Activated naive CD4-positive, alpha-beta T cell treated with anti-CD3 and anti-CD28 coated beads, Interleukin-2, amount 50 U/mL, for 24 hours (primary cell): Measurements from ENCODE around the gene HHATL.

ENCODE experiments used
- H3K27ac Mint-ChIP-seq: one replicate; pipeline ENCODE4 v1.8.0; 2021; ENCODE audit warnings: mild to moderate bottlenecking, mixed read lengths
- H3K27me3 Mint-ChIP-seq: one replicate; pipeline ENCODE4 v1.8.0; 2021; ENCODE audit warnings: mixed read lengths
- H3K36me3 Mint-ChIP-seq: one replicate; pipeline ENCODE4 v1.8.0; 2021; ENCODE audit warnings: mixed read lengths
- H3K4me1 Mint-ChIP-seq: one replicate; pipeline ENCODE4 v1.8.0; 2021; ENCODE audit warnings: mixed read lengths
- H3K4me3 Mint-ChIP-seq: one replicate; pipeline ENCODE4 v1.8.0; 2021; ENCODE audit warnings: mild to moderate bottlenecking, mixed read lengths
- H3K9me3 Mint-ChIP-seq: one replicate; pipeline ENCODE4 v1.8.0; 2021; ENCODE audit warnings: mixed read lengths

HHATL gene

GRCh38 chr3:42710323-42711021, 7.9 kb upstream of the HHATL start:
- Mint-ChIP-seq H3K27ac (no peak overlapping the region), H3K27me3 (no peaks in the 10 kb centered on the region), H3K9me3 (no peaks in the 10 kb centered on the region), H3K36me3 (no peaks in the 10 kb centered on the region), H3K4me1 (no peaks in the 10 kb centered on the region), H3K4me3 (no peak overlapping the region)

DNA sequence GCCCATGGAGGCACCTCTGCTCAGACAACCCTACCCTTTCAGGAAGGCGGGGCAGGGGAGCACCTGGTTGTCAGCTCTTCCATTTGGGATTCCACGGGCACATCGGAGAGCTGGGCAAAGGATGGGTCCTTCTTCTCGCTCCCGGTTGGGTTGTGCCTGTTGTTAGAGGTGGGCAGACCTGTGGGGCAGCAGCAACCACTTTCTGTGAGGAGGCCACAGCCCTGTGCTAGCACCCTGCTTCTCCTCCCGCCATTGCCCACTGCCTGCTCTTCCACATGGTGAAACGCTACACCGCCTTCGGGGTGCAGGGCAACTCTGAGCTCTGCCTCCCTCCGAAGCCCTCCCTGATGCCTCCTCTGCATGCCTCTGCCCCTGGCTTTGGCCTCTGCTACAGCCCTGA, 7.0 kb upstream of the HHATL start:
- H3K4me3 Mint-ChIP-seq, result no peak overlapping the region
- no peaks in the 10 kb centered on the region for H3K36me3 Mint-ChIP-seq
- no peaks in the 10 kb centered on the region for H3K27me3 Mint-ChIP-seq
- no peaks in the 10 kb centered on the region for H3K9me3 Mint-ChIP-seq
- no peak overlapping the region for H3K27ac Mint-ChIP-seq
- H3K4me1 Mint-ChIP-seq, result no peaks in the 10 kb centered on the region

DNA sequence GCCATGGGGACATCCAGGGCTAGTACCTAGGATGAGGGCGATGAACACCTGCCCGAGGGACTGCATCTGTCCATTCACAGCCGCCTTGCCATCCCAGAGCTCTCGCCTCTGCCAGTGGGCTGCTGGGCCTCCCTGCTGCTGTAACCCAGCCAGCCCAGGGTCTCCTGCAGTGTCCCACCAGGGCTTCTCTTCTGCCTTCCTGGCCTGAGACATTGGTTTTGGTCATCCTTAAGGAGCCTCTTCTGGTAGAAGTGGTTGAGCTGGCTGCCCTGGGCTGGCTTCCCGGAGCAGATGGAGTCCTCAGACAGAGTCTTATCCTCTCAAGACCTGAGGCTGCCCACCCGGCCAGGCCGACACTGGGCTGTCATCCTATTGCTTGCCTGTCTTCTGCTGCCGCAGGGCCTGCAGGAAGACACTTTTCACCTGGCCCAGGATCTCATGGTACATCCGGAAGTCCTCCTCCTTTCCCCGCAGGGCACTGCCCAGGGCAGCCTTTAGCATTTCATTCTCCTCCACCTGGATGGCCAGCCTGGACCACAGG, 6.1 kb upstream of the HHATL start:
- no peak overlapping the region for H3K27ac Mint-ChIP-seq
- no peaks in the 10 kb centered on the region for H3K9me3 Mint-ChIP-seq
- H3K4me3 Mint-ChIP-seq, result no peak overlapping the region
- H3K4me1 Mint-ChIP-seq, result no peaks in the 10 kb centered on the region
- no peaks in the 10 kb centered on the region for H3K27me3 Mint-ChIP-seq
- no peaks in the 10 kb centered on the region for H3K36me3 Mint-ChIP-seq

DNA sequence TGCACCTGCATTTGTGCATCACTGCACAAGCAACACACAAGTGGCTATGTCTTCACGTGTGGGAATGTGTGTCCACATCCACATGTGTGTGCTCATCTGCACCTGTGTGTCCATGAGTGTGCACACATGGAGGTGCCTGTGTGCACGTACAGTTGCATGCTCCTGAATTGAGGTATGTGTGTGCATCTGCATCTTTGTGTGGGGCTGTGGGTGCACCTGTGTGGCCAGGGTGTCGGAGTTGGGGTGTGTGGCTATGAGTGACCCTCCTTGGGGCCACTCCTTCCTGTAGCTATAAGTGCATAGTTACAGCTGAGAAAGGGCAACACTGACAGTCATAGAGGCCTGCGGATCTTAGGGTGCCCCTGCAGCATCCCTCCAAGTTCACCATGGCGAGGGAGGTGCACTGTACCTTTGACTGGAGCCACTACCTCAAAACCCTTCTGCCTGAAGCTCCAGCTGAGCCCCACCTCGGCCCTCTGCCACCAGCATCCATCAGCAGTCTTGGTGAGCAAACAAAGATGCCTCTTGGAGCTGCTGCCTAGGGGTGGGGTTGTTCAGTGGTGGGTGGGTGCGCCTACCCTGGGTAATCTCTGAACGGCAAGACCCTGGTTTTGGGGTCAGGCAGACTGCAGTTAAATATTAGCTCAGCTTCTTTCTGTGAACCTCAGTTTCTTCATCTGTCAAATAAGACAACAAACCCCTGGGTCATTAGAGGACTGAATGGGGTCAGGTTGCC, 5.2 kb upstream of the HHATL start:
- no peak overlapping the region for H3K27ac Mint-ChIP-seq
- H3K9me3 Mint-ChIP-seq, result no peaks in the 10 kb centered on the region
- H3K36me3 Mint-ChIP-seq, result no peaks in the 10 kb centered on the region
- no peak overlapping the region for H3K4me3 Mint-ChIP-seq
- no peaks in the 10 kb centered on the region for H3K4me1 Mint-ChIP-seq
- H3K27me3 Mint-ChIP-seq, result no peaks in the 10 kb centered on the region

DNA sequence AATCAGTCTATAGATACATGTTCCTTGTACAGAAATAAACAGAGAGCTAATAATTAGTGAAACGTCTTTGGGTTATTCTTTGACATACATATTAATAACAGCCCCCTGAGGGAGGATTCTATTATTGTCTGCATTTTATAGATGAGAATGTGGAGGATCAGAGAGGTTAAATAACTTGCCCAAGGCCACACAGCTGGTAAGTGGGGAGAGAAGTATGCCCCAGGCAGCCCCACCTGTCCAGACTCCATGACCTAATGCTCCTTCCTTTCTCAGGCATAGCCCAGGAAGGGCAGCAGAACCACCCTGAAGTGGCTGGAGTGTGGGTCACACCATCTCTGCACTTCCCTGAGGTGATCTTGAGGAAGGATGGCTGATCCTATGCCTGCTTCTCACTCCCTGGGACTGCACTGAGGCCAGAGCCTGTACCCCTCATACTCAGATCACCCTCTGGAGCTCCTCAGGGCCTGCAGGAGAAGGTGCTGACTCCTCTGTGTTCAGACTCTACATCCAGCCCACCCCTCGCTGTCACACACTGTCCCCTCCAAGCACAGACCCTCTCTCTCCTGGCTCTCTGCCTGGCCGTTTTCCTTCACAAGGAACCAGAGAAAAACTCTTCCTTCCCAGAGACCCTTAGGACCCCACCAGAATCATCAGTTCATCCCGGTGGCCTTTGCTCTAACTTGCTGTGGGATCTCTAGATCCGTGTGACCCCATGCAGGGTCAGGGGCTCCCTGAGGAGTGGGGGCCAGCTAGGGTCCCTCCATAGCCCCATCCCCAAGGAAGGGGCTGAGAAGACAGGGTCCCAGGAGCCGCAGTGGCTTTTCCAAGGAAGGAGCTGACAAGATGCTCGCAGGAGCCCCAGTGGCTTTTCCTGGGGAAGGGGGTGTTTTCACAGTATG, 4.4 kb upstream of the HHATL start:
- Mint-ChIP-seq H3K9me3 (no peaks in the 10 kb centered on the region), H3K27ac (no peak overlapping the region), H3K36me3 (no peaks in the 10 kb centered on the region), H3K27me3 (no peaks in the 10 kb centered on the region), H3K4me3 (no peak overlapping the region), H3K4me1 (no peaks in the 10 kb centered on the region)

GRCh38 chr3:42705962-42706585, 3.5 kb upstream of the HHATL start:
- no peaks in the 10 kb centered on the region for H3K27me3 Mint-ChIP-seq
- H3K36me3 Mint-ChIP-seq, result no peaks in the 10 kb centered on the region
- H3K27ac Mint-ChIP-seq, result no peak overlapping the region
- H3K4me3 Mint-ChIP-seq, result no peak overlapping the region
- no peaks in the 10 kb centered on the region for H3K4me1 Mint-ChIP-seq
- no peaks in the 10 kb centered on the region for H3K9me3 Mint-ChIP-seq

GRCh38 chr3:42705058-42705767, 2.6 kb upstream of the HHATL start:
- no peaks in the 10 kb centered on the region for H3K4me1 Mint-ChIP-seq
- no peak overlapping the region for H3K27ac Mint-ChIP-seq
- H3K4me3 Mint-ChIP-seq, result no peak overlapping the region
- no peaks in the 10 kb centered on the region for H3K36me3 Mint-ChIP-seq
- no peaks in the 10 kb centered on the region for H3K9me3 Mint-ChIP-seq
- no peaks in the 10 kb centered on the region for H3K27me3 Mint-ChIP-seq

GRCh38 chr3:42704136-42704841, 1.7 kb upstream of the HHATL start:
- Mint-ChIP-seq H3K4me3 (no peak overlapping the region), H3K36me3 (no peaks in the 10 kb centered on the region), H3K4me1 (no peaks in the 10 kb centered on the region), H3K9me3 (no peaks in the 10 kb centered on the region), H3K27ac (no peak overlapping the region), H3K27me3 (no peaks in the 10 kb centered on the region)

GRCh38 chr3:42703695-42704025, 1.1 kb upstream of the HHATL start:
- H3K36me3 Mint-ChIP-seq, result no peaks in the 10 kb centered on the region
- H3K4me3 Mint-ChIP-seq, result no peak overlapping the region
- no peaks in the 10 kb centered on the region for H3K9me3 Mint-ChIP-seq
- H3K27ac Mint-ChIP-seq, result no peak overlapping the region
- no peaks in the 10 kb centered on the region for H3K4me1 Mint-ChIP-seq
- H3K27me3 Mint-ChIP-seq, result no peaks in the 10 kb centered on the region

- no peaks in the 10 kb centered on the region for H3K4me1 Mint-ChIP-seq
- no peaks in the 10 kb centered on the region for H3K36me3 Mint-ChIP-seq
- H3K9me3 Mint-ChIP-seq, result no peaks in the 10 kb centered on the region
- no peak overlapping the region for H3K4me3 Mint-ChIP-seq
- no peaks in the 10 kb centered on the region for H3K27me3 Mint-ChIP-seq
- H3K27ac Mint-ChIP-seq, result no peak overlapping the region
These were observed 540 bp upstream of the HHATL start for GRCh38 chr3:42702982-42703694.

DNA sequence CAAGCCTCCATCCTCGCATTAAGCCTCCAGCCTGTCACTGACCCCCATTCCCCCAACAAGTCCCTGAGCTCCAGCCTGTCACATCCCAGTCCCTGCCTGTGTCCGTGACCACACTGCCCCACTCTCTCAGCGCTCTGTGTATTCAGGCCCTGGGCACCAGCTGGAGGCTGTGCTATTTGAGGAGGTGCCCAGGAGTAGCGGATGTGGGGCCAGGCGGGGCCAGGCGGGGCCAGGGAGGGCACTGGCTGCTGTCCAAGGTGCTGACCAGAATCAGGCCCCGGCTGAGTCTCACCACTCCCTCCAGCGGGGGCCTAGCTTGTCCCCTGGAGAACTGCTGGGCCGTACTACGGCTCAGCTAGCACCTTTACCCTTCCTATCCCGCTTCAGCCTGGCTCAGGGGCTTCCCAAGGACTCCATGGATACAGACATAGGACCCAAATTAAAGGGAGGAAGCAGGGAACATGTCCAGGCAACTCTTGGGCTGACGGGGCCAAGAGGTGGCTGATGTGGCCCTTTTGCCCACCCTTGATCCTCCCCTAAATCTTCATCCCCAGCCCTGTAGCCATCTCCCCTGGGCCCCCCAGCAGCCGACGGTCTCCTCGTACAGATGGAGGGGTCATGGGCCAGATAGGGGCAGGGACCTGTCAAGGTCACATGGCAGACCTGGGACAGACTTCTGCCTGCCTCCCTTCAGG, 1.1 kb downstream of the HHATL start:
- H3K4me1 Mint-ChIP-seq, result no peaks in the 10 kb centered on the region
- no peaks in the 10 kb centered on the region for H3K36me3 Mint-ChIP-seq
- H3K27me3 Mint-ChIP-seq, result no peaks in the 10 kb centered on the region
- no peak overlapping the region for H3K27ac Mint-ChIP-seq
- H3K4me3 Mint-ChIP-seq, result no peak overlapping the region
- H3K9me3 Mint-ChIP-seq, result no peaks in the 10 kb centered on the region

- Mint-ChIP-seq H3K36me3 (no peaks in the 10 kb centered on the region), H3K4me1 (no peaks in the 10 kb centered on the region), H3K9me3 (no peaks in the 10 kb centered on the region), H3K27ac (no peak overlapping the region), H3K4me3 (no peak overlapping the region), H3K27me3 (no peaks in the 10 kb centered on the region)
These were observed 2.0 kb downstream of the HHATL start for GRCh38 chr3:42700366-42701288.

- Mint-ChIP-seq H3K4me1 (no peaks in the 10 kb centered on the region), H3K9me3 (no peaks in the 10 kb centered on the region), H3K4me3 (no peak overlapping the region), H3K36me3 (no peaks in the 10 kb centered on the region), H3K27ac (no peak overlapping the region), H3K27me3 (no peaks in the 10 kb centered on the region)
These were observed 3.1 kb downstream of the HHATL start for GRCh38 chr3:42699511-42699971.
